Brain microvascular endothelial cell (primary cell): ENCODE results near the gene BFSP1.

Source experiments
- DNase-seq: peaks from one replicate; pipeline ENCODE4 v3.0.0-alpha.2; 2020
- H3K27ac ChIP-seq: fragments of 250-450 bp; sonication (Bioruptor Pico); 2 replicates; pipeline ENCODE4 v1.5.1; 2020; ENCODE audit warnings: mild to moderate bottlenecking, moderate library complexity
- H3K27me3 ChIP-seq: fragments of 250-450 bp; sonication (Bioruptor Pico); replicated peaks from 2 replicates; pipeline ENCODE4 v1.5.1; 2020; ENCODE audit warnings: mild to moderate bottlenecking
- H3K36me3 ChIP-seq: fragments of 250-450 bp; sonication (Bioruptor Pico); replicated peaks from 2 replicates; pipeline ENCODE4 v1.5.1; 2020; ENCODE audit warnings: mild to moderate bottlenecking
- H3K4me3 ChIP-seq: 2 replicates; pipeline ENCODE4 v1.5.1; 2011; ENCODE audit warnings: low read depth, mild to moderate bottlenecking, control low read depth, low read length, moderate library complexity
- in situ Hi-C: cut with HindIII; loops from 2 replicates; pipeline ENCODE4 v1.10.0; 2017; ENCODE audit warnings: low sequenced_read_pairs, low pct_ligation_motif_present
- TF ChIP-seq, protein P1 (sequence below): IDR thresholded peaks from 2 replicates; pipeline ENCODE4 v1.5.1; 2011; ENCODE audit warnings: low read depth, mild to moderate bottlenecking, moderate library complexity, low read length, control low read depth, inconsistent platforms; ENCODE audit errors: missing control alignments

BFSP1 gene

DNA sequence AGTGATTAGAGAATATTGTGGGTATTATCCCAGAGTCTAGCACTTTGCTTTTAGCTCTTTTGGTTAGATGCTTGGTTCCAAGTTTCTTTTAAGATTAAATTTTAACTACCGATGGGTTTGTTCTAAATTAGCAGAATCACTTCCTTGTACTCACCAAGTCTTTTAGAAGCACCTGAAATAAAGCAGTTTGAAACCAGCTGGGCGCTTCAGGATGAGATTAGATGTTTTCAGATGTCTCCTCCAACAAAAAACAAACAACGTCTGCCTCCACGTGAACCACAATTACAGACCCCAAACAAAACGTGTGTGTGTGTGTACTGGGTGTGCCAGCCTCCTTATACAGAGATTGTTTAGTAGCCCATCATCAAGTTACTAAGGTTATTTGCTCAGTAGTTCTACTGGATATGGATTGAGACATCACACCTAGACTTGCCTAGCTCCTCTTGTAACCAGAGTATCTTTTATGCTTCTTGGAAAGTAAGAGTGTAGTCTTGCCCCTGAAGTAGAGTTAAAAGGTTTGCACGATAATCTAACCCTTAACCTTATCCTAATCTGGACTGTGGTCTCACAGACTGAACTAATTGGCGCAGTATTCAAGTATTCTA is 41.0 kb upstream of the BFSP1 start:
- no peaks in the 10 kb centered on the region for H3K27me3 ChIP-seq
- in situ Hi-C loops, result no loop called here
- H3K4me3 ChIP-seq, result peak overlapping the region; percentile 88
- peak overlapping the region; percentile 97 for H3K27ac ChIP-seq
- peaks cover 17% of the 10 kb centered on the region for H3K36me3 ChIP-seq
- no peak for DNase-seq
- TF ChIP-seq, protein P1, sequence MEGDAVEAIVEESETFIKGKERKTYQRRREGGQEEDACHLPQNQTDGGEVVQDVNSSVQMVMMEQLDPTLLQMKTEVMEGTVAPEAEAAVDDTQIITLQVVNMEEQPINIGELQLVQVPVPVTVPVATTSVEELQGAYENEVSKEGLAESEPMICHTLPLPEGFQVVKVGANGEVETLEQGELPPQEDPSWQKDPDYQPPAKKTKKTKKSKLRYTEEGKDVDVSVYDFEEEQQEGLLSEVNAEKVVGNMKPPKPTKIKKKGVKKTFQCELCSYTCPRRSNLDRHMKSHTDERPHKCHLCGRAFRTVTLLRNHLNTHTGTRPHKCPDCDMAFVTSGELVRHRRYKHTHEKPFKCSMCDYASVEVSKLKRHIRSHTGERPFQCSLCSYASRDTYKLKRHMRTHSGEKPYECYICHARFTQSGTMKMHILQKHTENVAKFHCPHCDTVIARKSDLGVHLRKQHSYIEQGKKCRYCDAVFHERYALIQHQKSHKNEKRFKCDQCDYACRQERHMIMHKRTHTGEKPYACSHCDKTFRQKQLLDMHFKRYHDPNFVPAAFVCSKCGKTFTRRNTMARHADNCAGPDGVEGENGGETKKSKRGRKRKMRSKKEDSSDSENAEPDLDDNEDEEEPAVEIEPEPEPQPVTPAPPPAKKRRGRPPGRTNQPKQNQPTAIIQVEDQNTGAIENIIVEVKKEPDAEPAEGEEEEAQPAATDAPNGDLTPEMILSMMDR, result no peak

DNA sequence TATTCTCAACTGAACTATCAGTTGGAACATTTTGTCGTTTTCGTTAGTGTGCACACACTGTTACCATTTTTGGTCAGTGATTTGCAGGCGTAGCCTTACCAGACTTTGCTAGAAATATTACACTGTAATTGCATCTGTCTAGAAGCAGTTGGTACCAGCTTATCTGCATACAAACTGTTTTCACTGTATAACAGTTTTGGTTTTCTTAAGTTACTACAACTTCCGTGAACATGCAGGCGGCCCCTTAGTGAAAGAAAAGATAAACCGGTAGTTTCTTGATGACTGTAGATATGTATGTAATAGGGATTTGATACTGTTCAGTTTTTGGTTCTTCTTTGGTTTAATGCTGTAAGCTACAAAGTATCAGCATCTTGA is 40.0 kb upstream of the BFSP1 start:
- peaks cover 13% of the 10 kb centered on the region for H3K36me3 ChIP-seq
- no peaks in the 10 kb centered on the region for H3K27me3 ChIP-seq
- DNase-seq, result no peak
- TF ChIP-seq, protein P1, result no peak
- H3K4me3 ChIP-seq, result peak overlapping the region; percentile 88
- in situ Hi-C loops, result no loop called here
- peak overlapping the region; percentile 97 for H3K27ac ChIP-seq

DNA sequence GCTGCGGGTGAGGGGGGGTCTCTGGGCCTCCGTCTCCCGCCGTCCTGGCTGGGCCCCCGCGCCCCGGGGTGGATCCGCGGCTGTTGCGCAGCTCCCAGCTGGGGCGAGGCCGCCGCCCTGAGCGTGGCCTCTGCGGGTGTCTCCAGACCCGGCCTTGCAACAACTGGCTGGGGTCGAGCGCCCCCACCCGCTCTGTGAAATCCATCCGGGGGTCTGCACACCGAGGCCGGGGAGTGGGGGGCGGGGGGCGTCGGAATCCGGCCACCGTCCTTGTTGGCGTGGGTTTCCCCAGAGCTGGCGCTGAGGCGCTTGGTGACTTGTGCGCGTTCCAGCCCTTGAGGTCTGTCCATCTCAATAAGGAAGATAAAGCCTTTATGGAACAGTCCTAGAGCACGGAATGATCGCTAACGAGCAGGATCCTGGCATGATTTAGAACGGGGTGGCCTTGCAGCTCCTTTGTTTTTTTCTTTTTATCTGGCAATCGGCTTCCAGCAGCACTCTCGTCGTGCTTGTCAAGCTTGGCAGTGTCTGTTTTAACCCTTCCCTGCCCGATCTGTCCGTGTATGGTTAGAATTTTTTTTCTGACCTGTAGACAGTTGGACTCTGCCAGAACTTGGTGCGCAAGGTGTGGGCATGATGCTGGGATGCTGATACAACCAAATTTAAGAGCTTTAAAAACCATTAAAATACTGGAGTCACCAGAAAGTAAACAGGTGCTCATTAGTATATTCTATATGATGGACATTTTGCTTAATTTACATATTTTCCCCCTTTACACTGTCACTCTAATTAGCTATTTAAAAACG is 39.4 kb upstream of the BFSP1 start:
- in situ Hi-C loops, result no loop called here
- peak overlapping the region; percentile 97 for H3K27ac ChIP-seq
- TF ChIP-seq, protein P1, result no peak
- H3K4me3 ChIP-seq, result peak overlapping the region; percentile 88
- H3K36me3 ChIP-seq, result peaks cover 8% of the 10 kb centered on the region
- no peaks in the 10 kb centered on the region for H3K27me3 ChIP-seq
- DNase-seq, result no peak

- peak within 1 kb of the TSS; percentile 99 for H3K27ac ChIP-seq
- peak; percentile 94 for DNase-seq
- peaks cover 8% of the 10 kb centered on the region for H3K36me3 ChIP-seq
- no peaks in the 10 kb centered on the region for H3K27me3 ChIP-seq
- TF ChIP-seq, protein P1, result no peak
- H3K4me3 ChIP-seq, result peak within 1 kb of the TSS; percentile 88
- in situ Hi-C loops, result no loop called here
Measured at GRCh38 chr20:17569616-17570346, 38.6 kb upstream of the BFSP1 start, which contains the start of gene DSTN. DSTN (plus strand) TSS chr20:17570075; CDS start chr20:17570209, 134 bp downstream.

DNA sequence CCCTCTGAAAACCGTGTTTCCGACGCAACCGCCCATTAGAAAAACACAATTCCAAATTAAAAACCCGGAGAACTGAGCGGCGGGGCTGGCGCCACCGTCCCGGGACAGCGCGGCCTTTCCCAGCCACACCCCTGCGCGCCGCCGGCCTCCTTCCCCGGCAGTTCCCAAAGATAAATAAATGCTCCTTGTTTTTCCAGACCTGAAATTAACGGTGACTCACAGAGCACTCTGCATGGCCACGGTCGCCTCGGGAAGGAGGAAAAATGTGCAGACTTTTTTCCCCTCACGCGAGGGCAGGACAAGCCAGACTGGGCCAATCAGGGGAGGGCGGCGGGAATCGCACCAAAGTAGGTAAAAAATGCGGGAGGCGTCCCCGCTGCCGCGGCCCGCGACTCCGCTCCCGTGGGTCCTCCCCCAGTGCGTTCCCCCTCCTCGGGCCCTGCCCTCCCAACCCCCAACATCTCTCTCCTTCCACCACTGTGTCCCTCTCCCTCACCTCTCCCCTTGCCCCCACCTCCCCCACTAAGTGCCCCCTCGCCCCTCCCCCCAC is 37.9 kb upstream of the BFSP1 start:
- peak; percentile 97 for DNase-seq
- Histone ChIP-seq H3K27me3 (no peaks in the 10 kb centered on the region), H3K36me3 (peaks cover 5% of the 10 kb centered on the region), H3K27ac (peak overlapping the region; percentile 99), H3K4me3 (peak overlapping the region; percentile 88)
- in situ Hi-C loops, result no loop called here
- TF ChIP-seq, protein P1, result peak; percentile 2
